HEK293 (cell line): Measurements from ENCODE around the gene FAM120A.

Source experiments
- MEIS1 ChIP-seq: sonication (generic); formaldehyde crosslinking; IDR thresholded peaks from 2 replicates; pipeline ENCODE4 v1.8.1; 2022; ENCODE audit warnings: missing genetic modification reagents, mild to moderate bottlenecking, borderline replicate concordance
- SP2 ChIP-seq: fragments of 450-650 bp; formaldehyde crosslinking; IDR thresholded peaks from 2 replicates; pipeline ENCODE4 v1.5.1; 2016; ENCODE audit warnings: missing biosample characterization, missing genetic modification characterization
- ZNF658 ChIP-seq: fragments of 450-650 bp; formaldehyde crosslinking; IDR thresholded peaks from 2 replicates; pipeline ENCODE4; 2016; ENCODE audit warnings: missing biosample characterization, missing genetic modification characterization
- TF ChIP-seq, protein P1 (sequence below): fragments of 450-650 bp; formaldehyde crosslinking; IDR thresholded peaks from 2 replicates; pipeline ENCODE4 v1.5.1; 2017; ENCODE audit warnings: missing biosample characterization, missing genetic modification characterization

DNA sequence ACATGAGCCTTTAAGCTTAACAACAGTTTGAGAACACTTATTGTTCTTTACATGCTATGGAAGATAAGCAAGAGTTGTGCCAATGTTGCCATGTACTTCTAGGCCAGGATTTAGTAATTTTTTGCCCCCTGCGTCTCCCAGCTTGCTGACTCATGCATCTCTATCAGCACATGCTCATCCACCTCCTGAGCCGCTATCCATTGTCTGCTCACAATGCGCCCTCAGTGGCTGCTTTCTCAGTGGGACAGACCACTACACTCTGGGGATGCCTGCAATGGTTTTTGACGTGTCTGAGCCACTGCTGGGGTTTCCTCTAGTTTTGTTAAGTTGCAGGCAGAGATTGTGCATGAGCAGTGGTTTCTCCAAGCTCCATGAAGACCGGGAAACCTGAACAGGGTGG lies 74.0 kb downstream of the FAM120A start:
- TF ChIP-seq, protein P1, sequence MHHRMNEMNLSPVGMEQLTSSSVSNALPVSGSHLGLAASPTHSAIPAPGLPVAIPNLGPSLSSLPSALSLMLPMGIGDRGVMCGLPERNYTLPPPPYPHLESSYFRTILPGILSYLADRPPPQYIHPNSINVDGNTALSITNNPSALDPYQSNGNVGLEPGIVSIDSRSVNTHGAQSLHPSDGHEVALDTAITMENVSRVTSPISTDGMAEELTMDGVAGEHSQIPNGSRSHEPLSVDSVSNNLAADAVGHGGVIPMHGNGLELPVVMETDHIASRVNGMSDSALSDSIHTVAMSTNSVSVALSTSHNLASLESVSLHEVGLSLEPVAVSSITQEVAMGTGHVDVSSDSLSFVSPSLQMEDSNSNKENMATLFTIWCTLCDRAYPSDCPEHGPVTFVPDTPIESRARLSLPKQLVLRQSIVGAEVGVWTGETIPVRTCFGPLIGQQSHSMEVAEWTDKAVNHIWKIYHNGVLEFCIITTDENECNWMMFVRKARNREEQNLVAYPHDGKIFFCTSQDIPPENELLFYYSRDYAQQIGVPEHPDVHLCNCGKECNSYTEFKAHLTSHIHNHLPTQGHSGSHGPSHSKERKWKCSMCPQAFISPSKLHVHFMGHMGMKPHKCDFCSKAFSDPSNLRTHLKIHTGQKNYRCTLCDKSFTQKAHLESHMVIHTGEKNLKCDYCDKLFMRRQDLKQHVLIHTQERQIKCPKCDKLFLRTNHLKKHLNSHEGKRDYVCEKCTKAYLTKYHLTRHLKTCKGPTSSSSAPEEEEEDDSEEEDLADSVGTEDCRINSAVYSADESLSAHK (tag by site-specific recombination), result no peak
- TF ChIP-seq SP2 (tag by site-specific recombination), result no peak
- no peak for TF ChIP-seq MEIS1 (CRISPR knock-in tag)
- no peak for TF ChIP-seq ZNF658 (tag by site-specific recombination)
